GM20000 (cell line): ENCODE results near the gene ITGA1.

Experiments used
- DNase-seq: peaks from one replicate; pipeline ENCODE4 v3.0.0; 2012; ENCODE audit warnings: low spot score
- CTCF ChIP-seq: IDR thresholded peaks from 2 replicates; pipeline ENCODE4 v1.5.1; 2012; ENCODE audit warnings: mild to moderate bottlenecking, control low read depth; ENCODE audit errors: extremely low read depth, missing control alignments

The ITGA1 gene

GRCh38 chr5:52994266-52994665 is 206.6 kb downstream of the ITGA1 start:
- no peak for DNase-seq
- no peak for TF ChIP-seq CTCF

GRCh38 chr5:52995095-52995494 is 207.4 kb downstream of the ITGA1 start:
- DNase-seq, result no peak
- TF ChIP-seq CTCF, result no peak

- no peak for TF ChIP-seq CTCF
- no peak for DNase-seq
Measured at GRCh38 chr5:52995914-52996313, 208.2 kb downstream of the ITGA1 start.

- no peak for TF ChIP-seq CTCF
- DNase-seq, result no peak
Measured at GRCh38 chr5:52996979-52997378, 209.3 kb downstream of the ITGA1 start.

GRCh38 chr5:52997424-52997823 is 209.7 kb downstream of the ITGA1 start:
- no peak for DNase-seq
- TF ChIP-seq CTCF, result no peak

- no peak for DNase-seq
- no peak for TF ChIP-seq CTCF
Measured at GRCh38 chr5:52998552-52999313, 211.0 kb downstream of the ITGA1 start.

- TF ChIP-seq CTCF, result no peak
- no peak for DNase-seq
Measured at GRCh38 chr5:52999344-52999949, 211.7 kb downstream of the ITGA1 start.
